ENCODE measurements around the gene TUBGCP4.

GRCh38 chr15:43446344-43446743, 75.4 kb downstream of the TUBGCP4 start:
- TF ChIP-seq CTCF (IDR thresholded peaks at IDR 0.05), result no peak
- no peak for TF ChIP-seq POLR2AphosphoS5 (IDR thresholded peaks at IDR 0.05)
- TF ChIP-seq EP300 (IDR thresholded peaks at IDR 0.05), result no peak
- TF ChIP-seq POLR2A (IDR thresholded peaks at IDR 0.05), result no peak

Measured in stomach (tissue), 4 donors.